K562 (cell line): Measurements from ENCODE around the gene GZMM. TPM values are rescaled to one million over a fixed set of nuclear protein-coding genes. Genes with fewer than 3 reads are reported as not detected.

Source experiments
- AFF4 ChIP-seq: sonication (generic); formaldehyde crosslinking; IDR thresholded peaks from 2 replicates; pipeline ENCODE4 v1.8.0; 2023; ENCODE audit warnings: mild to moderate bottlenecking, missing genetic modification reagents
- ATF4 ChIP-seq: fragments of 450-650 bp; formaldehyde crosslinking; IDR thresholded peaks from 2 replicates; pipeline ENCODE4 v1.4.0; 2022; ENCODE audit warnings: mild to moderate bottlenecking, moderate library complexity
- DACH1 ChIP-seq: fragments of 450-650 bp; IDR thresholded peaks from 2 replicates; pipeline ENCODE4 v1.6.1; 2018; ENCODE audit not compliant: partially characterized antibody
- ELF1 ChIP-seq: fragments of 200-800 bp; sonication (Bioruptor generic); IDR thresholded peaks from 2 replicates; pipeline ENCODE4 v1.6.1; 2016; ENCODE audit warnings: missing genetic modification characterization, missing compliant biosample characterization
- ELK1 ChIP-seq: sonication (generic); formaldehyde crosslinking; IDR thresholded peaks from 2 replicates; pipeline ENCODE4 v1.8.1; 2022; ENCODE audit warnings: missing genetic modification reagents
- ETS2 ChIP-seq: IDR thresholded peaks from 2 replicates; pipeline ENCODE4 v1.6.1; 2016; ENCODE audit warnings: borderline replicate concordance, missing genetic modification characterization, mild to moderate bottlenecking, moderate library complexity, missing compliant biosample characterization; ENCODE audit not compliant: poor library complexity, severe bottlenecking
- FUS ChIP-seq: fragments of 200-400 bp; formaldehyde crosslinking; optimal IDR thresholded peaks from 2 replicates; pipeline ENCODE3; 2017; ENCODE audit warnings: low read depth, low read length
- HDAC1 ChIP-seq, 2 experiments: fragments of 450-650 bp; IDR thresholded peaks; 2 replicates each; pipeline ENCODE4 v1.6.1; 2016 to 2017; ENCODE audit warnings: inconsistent platforms in 1 of 2, mild to moderate bottlenecking in 1 of 2, moderate library complexity in 1 of 2
- LCOR ChIP-seq: sonication (generic); formaldehyde crosslinking; IDR thresholded peaks from 2 replicates; pipeline ENCODE4 v1.8.0; 2022; ENCODE audit warnings: mild to moderate bottlenecking, missing genetic modification reagents
- MTF1 ChIP-seq: fragments of 250-450 bp; sonication (Bioruptor Pico); IDR thresholded peaks from 2 replicates; pipeline ENCODE4 v1.9.0; 2021; ENCODE audit warnings: moderate library complexity, mild to moderate bottlenecking, inconsistent platforms, borderline replicate concordance
- MXI1 ChIP-seq: IDR thresholded peaks from 2 replicates; pipeline ENCODE4 v1.6.1; 2011; ENCODE audit warnings: low read depth, mild to moderate bottlenecking, improper control_type of control experiment, low read length
- MYNN ChIP-seq, 2 experiments: sonication (generic); formaldehyde crosslinking in 1 of 2; IDR thresholded peaks; 2 replicates each; pipeline versions ENCODE4 v1.5.0 to v1.6.1; 2016 to 2020; ENCODE audit warnings: antibody characterized with exemption in 1 of 2, missing genetic modification reagents in 1 of 2
- NCOA1 ChIP-seq: fragments of 450-650 bp; IDR thresholded peaks from 2 replicates; pipeline ENCODE4 v1.6.1; 2016; ENCODE audit warnings: low read depth
- POLR2AphosphoS5 ChIP-seq: IDR thresholded peaks from 2 replicates; pipeline ENCODE4 v1.6.1; 2011; ENCODE audit warnings: mild to moderate bottlenecking, low read depth, low read length, moderate library complexity; ENCODE audit not compliant: control insufficient read depth, insufficient read depth
- POLR2H ChIP-seq: IDR thresholded peaks from 2 replicates; pipeline ENCODE4 v1.6.1; 2016; ENCODE audit warnings: missing genetic modification characterization, low read depth, mild to moderate bottlenecking, control low read depth, missing compliant biosample characterization, moderate library complexity
- RB1 ChIP-seq: fragments of 450-650 bp; IDR thresholded peaks from 2 replicates; pipeline ENCODE4 v1.6.1; 2017; ENCODE audit warnings: low read depth, mild to moderate bottlenecking
- TAF9B ChIP-seq: fragments of 450-650 bp; IDR thresholded peaks from 2 replicates; pipeline ENCODE4 v1.6.1; 2018; ENCODE audit warnings: mild to moderate bottlenecking; ENCODE audit not compliant: partially characterized antibody
- TFAM ChIP-seq: fragments of 250-450 bp; sonication (Bioruptor Pico); conservative IDR thresholded peaks from 2 replicates; pipeline ENCODE4 v1.5.0; 2021; ENCODE audit warnings: mild to moderate bottlenecking, moderate library complexity
- U2AF1 ChIP-seq: fragments of 200-400 bp; formaldehyde crosslinking; optimal IDR thresholded peaks from 2 replicates; pipeline ENCODE3; 2017; ENCODE audit warnings: mild to moderate bottlenecking, low read depth, low read length, moderate library complexity
- USF2 ChIP-seq: sonication (generic); formaldehyde crosslinking; IDR thresholded peaks from 2 replicates; pipeline ENCODE4 v1.5.0; 2020; ENCODE audit warnings: missing genetic modification reagents
- polyA plus RNA-seq, 8 experiments: library from polyadenylated mRNA; depleted of rRNA in 4 of 8; stranded (reverse) in 5 of 8; unstranded in 3 of 8; fragments of >200 nt; fragmentation: Nextera tagmentation in 2 of 8; fragmentation: Illumina TruSeq in 1 of 8; extraction: Ambion mirVana in 2 of 8; extraction: Trizol in 1 of 8; gene quantifications; 2 replicates each; pipeline versions ENCODE4 v1.2.1 to v1.2.3, GENCODE V29; 2011 to 2014; ENCODE audit warnings: inconsistent platforms in 1 of 8, missing spikeins in 1 of 8
- total RNA-seq, 7 experiments: library from RNA; depleted of rRNA in 6 of 7; stranded (reverse); fragments of >200 nt in 6 of 7; fragmentation: Illumina TruSeq in 2 of 7; extraction: Trizol in 2 of 7; gene quantifications; 2 replicates each; pipeline versions ENCODE4 v1.2.1 to v1.2.3, GENCODE V29; 2011 to 2021; ENCODE audit warnings: low replicate concordance in 1 of 7

The GZMM gene
- total and polyA plus RNA-seq, 9 of the 15 experiments (the other 6 are each of a cell fraction or from before 2014, with no cell fraction given): 0.08 to 2.6 (median 0.70) TPM; not detected in 2

- TF ChIP-seq MYNN (IDR thresholded peaks at IDR 0.05) (no peak), MYNN (CRISPR knock-in tag; IDR thresholded peaks at IDR 0.05) (0 out of 2 replicates have a peak, but pooled peaks have one; percentile 7), RB1 (peak; percentile 97), ATF4 (CRISPR knock-in tag) (no peak), U2AF1 (peak; percentile 53), ELK1 (CRISPR knock-in tag) (no peak), LCOR (CRISPR knock-in tag) (peak; percentile 67), ETS2 (tag) (no peak), ELF1 (tag) (no peak), AFF4 (CRISPR knock-in tag) (peak; percentile 73; the same call in 1 of the 2 replicates), FUS (no peak), POLR2H (tag) (no peak), DACH1 (no peak), TAF9B (no peak), HDAC1 (IDR thresholded peaks at IDR 0.05) (peak; percentile 27 to 83; a peak in 2 of 4 replicates), USF2 (CRISPR knock-in tag) (peak; percentile 15; the same call in 1 of the 2 replicates), TFAM (CRISPR knock-in tag) (no peak), MTF1 (CRISPR knock-in tag) (no peak), NCOA1 (peak; percentile 71; the same call in 1 of the 2 replicates), POLR2AphosphoS5 (no peak), MXI1 (peak; percentile 47; the same call in 1 of the 2 replicates)
These were observed 47.5 kb downstream of the GZMM start (continued) for GRCh38 chr19:591099-591958.
